DMS53 treated with DMSO at 0.1 percent for 48 hours (cell line): ENCODE measurements around the gene HIPK1.
"Not testable (repeated sequence)": the region's sequence is repeated elsewhere in the genome, so short reads cannot be mapped to it uniquely, and the experiment has no call there.

Source experiments
- DNase-seq: peaks from one replicate; lab custom pipeline; 2025; ENCODE audit not compliant: unreplicated experiment; lab: John Stamatoyannopoulos, UW

Gene HIPK1

DNA sequence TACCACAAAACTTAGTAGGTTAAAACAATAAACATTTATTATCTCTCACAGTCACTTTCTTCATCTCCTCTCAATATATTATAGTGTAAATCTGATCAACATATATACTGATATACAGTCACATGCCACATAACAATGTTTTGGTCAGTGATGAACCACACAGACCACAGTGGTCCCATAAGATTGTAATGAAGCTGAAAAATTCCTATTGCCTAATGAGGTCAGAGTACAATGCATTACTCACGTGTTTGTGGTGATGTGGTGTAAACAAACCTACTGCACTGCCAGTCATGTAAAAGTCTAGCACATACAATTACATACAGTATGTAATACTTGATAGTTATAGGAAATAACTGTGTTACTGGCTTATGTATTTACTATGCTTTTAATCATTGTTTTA is 80.3 kb downstream of the HIPK1 start:
- DNase-seq, result no peak

- no peak for DNase-seq
Measured at GRCh38 chr1:114010433-114011184, 81.5 kb downstream of the HIPK1 start.

DNA sequence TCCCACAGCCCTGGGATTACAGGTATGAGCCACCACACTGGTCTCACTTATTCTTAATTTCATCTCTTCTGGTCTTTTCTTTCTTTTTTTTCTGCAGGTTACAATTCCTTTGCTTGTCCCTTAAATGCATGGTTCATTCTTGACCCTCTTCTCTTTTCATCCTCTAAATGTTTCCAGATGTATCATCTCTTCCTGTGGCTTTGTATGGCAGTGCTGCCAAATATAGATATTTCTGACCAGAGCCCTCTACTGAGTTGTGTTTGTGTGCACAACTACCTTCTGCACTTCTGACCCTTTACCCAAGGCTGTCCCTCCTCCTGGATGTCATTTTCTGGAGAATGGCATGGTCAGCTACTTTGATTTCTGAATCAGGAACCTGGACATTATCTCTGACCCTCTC is 82.7 kb downstream of the HIPK1 start:
- DNase-seq, result no peak

DNA sequence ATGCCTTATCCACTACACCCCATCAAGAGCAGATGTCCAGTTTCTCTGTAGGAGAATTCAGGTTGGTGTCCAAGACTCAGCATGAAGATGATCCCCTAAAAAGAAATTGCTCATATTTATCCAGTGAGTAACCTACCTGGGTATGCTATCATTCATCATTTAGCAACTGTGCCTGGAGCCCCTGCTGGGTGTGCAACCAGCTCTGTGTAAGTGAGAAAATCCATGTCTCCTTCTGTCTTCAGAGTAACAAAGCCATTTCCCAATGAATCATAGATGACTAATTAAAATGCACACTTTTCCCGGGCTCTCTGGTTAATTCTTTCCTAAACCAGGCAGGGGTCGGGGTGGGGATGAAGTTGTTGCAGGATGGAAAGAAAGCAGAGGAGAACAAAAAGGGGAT is 86.0 kb downstream of the HIPK1 start:
- DNase-seq, result no peak

GRCh38 chr1:114019724-114020123 is 90.6 kb downstream of the HIPK1 start:
- not testable (repeated sequence) for DNase-seq

DNA sequence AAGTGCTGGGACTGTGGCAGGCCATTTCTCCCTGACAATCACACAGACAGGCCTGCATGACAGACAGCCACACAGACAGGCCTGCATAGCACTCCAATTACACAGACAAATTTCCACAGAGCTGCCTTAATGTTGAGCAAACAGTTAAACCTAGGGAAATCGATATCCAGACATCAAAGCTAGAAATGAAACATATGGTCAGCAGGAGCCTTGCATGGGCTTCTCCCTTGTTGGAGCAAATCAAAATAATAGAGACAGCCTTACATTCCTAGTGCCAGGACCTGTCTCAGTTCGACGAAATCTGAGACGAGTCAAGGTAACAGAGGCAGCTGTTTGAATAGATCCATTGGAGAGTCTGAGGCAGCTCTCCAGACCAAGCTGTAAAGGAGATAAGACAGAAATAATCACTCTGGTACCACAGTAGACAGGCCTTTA is 92.6 kb downstream of the HIPK1 start:
- no peak for DNase-seq

- DNase-seq, result no peak
Measured at GRCh38 chr1:114022877-114023276, 93.8 kb downstream of the HIPK1 start.

GRCh38 chr1:114023377-114023776 is 94.3 kb downstream of the HIPK1 start:
- no peak for DNase-seq

GRCh38 chr1:114024049-114024448 is 94.9 kb downstream of the HIPK1 start:
- DNase-seq, result no peak

DNA sequence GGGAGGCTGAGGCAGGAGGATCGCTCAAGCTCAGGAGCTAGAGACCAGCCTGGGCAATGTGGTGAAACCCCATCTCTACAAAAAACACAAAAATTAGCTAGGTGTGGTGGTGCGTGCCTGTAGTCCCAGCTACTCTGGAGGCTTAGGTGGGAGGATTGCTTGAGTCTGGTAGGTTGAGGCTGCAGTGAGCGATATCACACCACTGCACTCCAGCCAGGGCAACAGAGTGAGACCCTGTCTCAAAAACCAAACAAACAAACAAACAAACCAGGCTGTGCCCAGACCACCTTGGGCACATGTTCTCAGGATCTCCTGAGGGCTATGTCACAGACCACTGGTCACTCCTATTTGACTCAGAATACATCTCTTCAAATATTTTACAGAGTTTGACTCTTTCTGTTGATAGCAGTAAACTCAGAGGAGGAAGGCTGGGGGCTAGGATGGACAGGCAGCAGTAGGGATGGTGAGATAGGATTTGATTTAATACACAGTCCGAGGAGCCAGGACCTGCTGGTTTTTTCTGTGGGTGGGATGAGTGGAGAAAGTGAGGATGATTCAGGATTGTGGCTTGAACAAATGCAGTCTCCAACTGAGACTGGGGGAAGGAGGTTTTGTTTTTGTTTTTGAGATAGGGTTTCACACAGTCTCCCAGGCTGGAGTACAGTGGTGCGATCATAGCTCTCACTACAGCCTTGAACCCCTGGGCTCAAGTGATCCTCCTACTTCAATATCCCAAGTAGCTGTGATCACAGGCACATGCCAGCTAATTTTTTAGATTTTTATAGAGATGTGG is 96.7 kb downstream of the HIPK1 start:
- no peak for DNase-seq

GRCh38 chr1:114026797-114027196 is 97.7 kb downstream of the HIPK1 start:
- DNase-seq, result no peak
